H1 (cell line): ENCODE measurements around the gene AKR1B15.

Experiments used
- CTCF ChIP-seq, 3 experiments: IDR thresholded peaks; 1 replicate in 2 of 3; 2 replicates in 1 of 3; pipeline versions ENCODE4 v1.5.1 to v1.6.1; 2011; ENCODE audit warnings: low read length in 3 of 3, mild to moderate bottlenecking in 3 of 3, inconsistent platforms in 2 of 3, low read depth in 1 of 3, moderate library complexity in 1 of 3; ENCODE audit not compliant: insufficient read depth in 1 of 3; ENCODE audit errors: control extremely low read depth in 1 of 3
- RAD21 ChIP-seq, 2 experiments: IDR thresholded peaks in 1 of 2; conservative IDR thresholded peaks in 1 of 2; 2 replicates each; pipeline ENCODE4 v1.6.1; 2011; ENCODE audit warnings: low read depth in 2 of 2, low read length in 2 of 2, improper control_type of control experiment in 1 of 2, inconsistent platforms in 1 of 2, mild to moderate bottlenecking in 1 of 2, moderate library complexity in 1 of 2

DNA sequence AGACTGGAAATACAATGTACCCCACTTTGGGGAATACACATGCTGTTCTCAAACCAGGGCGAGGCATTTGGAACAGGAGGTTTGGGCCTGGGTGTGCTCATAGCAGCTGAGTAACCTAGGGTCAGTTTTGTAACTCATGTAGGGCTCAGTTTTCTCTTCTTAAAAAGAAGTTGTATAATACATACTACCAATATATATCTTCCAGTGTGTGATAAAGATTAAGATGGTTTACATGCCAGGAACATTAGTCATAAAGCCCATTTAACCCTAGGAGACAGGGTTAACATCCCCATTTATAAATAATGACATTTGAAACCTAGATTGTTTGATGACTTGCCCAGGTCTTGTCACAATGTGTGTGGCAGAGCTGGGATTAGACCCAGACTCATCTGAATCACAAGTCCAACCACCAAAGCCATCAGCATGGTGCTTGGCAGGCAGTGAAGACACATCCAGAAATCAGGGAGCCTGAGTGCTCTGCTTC lies 15.6 kb upstream of the AKR1B15 start:
- TF ChIP-seq CTCF (IDR thresholded peaks at IDR 0.05; ENCODE audit: control extremely low read depth in 1 of 3, insufficient read depth in 1 of 3, low read depth in 1 of 3, low read length in 3 of 3) (no peak), RAD21 (IDR thresholded peaks at IDR 0.05 in 1 of 2, conservative IDR thresholded peaks at IDR 0.05 in 1 of 2; ENCODE audit: low read depth in 2 of 2, low read length in 2 of 2) (no peak)
